HG02588 (cell line): ENCODE results near the gene TBC1D19.
"Not testable (repeated sequence)": the region's sequence is repeated elsewhere in the genome, so short reads cannot be mapped to it uniquely, and the experiment has no call there.

ENCODE experiments used
- ATAC-seq: cut with Tn5 transposase; IDR thresholded peaks from one replicate; pipeline ENCODE4 v1.9.1; 2021; ENCODE audit warnings: mild to moderate bottlenecking, moderate library complexity; ENCODE audit not compliant: unreplicated experiment

TBC1D19 gene

GRCh38 chr4:26594778-26595177, 10.9 kb downstream of the TBC1D19 start:
- ATAC-seq = no peak

GRCh38 chr4:26596843-26597242, 13.0 kb downstream of the TBC1D19 start:
- no peak for ATAC-seq

GRCh38 chr4:26601204-26601603, 17.3 kb downstream of the TBC1D19 start:
- ATAC-seq = no peak

- no peak for ATAC-seq
Observed at GRCh38 chr4:26607776-26608175, 23.9 kb downstream of the TBC1D19 start.

- ATAC-seq = no peak
Observed at GRCh38 chr4:26609391-26609790, 25.5 kb downstream of the TBC1D19 start.

GRCh38 chr4:26609868-26610267, 26.0 kb downstream of the TBC1D19 start:
- no peak for ATAC-seq

- ATAC-seq = no peak
Observed at GRCh38 chr4:26611372-26611771, 27.5 kb downstream of the TBC1D19 start.

GRCh38 chr4:26611885-26612284, 28.0 kb downstream of the TBC1D19 start:
- ATAC-seq = no peak

GRCh38 chr4:26613237-26613636, 29.4 kb downstream of the TBC1D19 start:
- ATAC-seq = no peak

GRCh38 chr4:26613735-26614134, 29.9 kb downstream of the TBC1D19 start:
- ATAC-seq = no peak

- no peak for ATAC-seq
Observed at GRCh38 chr4:26619784-26620183, 35.9 kb downstream of the TBC1D19 start.

GRCh38 chr4:26621366-26621765, 37.5 kb downstream of the TBC1D19 start:
- no peak for ATAC-seq

- ATAC-seq = no peak
Observed at GRCh38 chr4:26622913-26623312, 39.0 kb downstream of the TBC1D19 start.

GRCh38 chr4:26626658-26627057, 42.8 kb downstream of the TBC1D19 start:
- not testable (repeated sequence) for ATAC-seq

- no peak for ATAC-seq
Observed at GRCh38 chr4:26632916-26633315, 49.0 kb downstream of the TBC1D19 start.

- ATAC-seq = no peak
Observed at GRCh38 chr4:26634237-26634636, 50.4 kb downstream of the TBC1D19 start.

- no peak for ATAC-seq
Observed at GRCh38 chr4:26636458-26636857, 52.6 kb downstream of the TBC1D19 start.

GRCh38 chr4:26640639-26641038, 56.8 kb downstream of the TBC1D19 start:
- ATAC-seq = not testable (repeated sequence)

GRCh38 chr4:26647523-26648224, 63.8 kb downstream of the TBC1D19 start:
- no peak for ATAC-seq

- ATAC-seq = no peak
Observed at GRCh38 chr4:26648260-26648659, 64.4 kb downstream of the TBC1D19 start.

GRCh38 chr4:26660261-26660660, 76.4 kb downstream of the TBC1D19 start:
- no peak for ATAC-seq

GRCh38 chr4:26663888-26664287, 80.0 kb downstream of the TBC1D19 start:
- ATAC-seq = no peak

GRCh38 chr4:26670903-26671537, 87.1 kb downstream of the TBC1D19 start:
- no peak for ATAC-seq
